ENCODE measurements around the gene EEPD1.
"Not testable (repeated sequence)": the region's sequence is repeated elsewhere in the genome, so short reads cannot be mapped to it uniquely, and the experiment has no call there.

Gene EEPD1

GRCh38 chr7:36245684-36246299 lies 92.7 kb downstream of the EEPD1 start:
- in situ Hi-C loops (cut with MboI; ENCODE audit: low pct_unique_long_range_greater_than_20kb, low sequenced_read_pairs, unreplicated experiment), result no loop called here
- TF ChIP-seq CTCF (IDR thresholded peaks at IDR 0.05; ENCODE audit: extremely low read depth, insufficient read depth, missing control alignments), result no peak
- no peak for DNase-seq (ENCODE audit: low spot score)

GRCh38 chr7:36249091-36249490 lies 96.0 kb downstream of the EEPD1 start:
- DNase-seq (ENCODE audit: low spot score), result no peak
- in situ Hi-C loops (cut with MboI; ENCODE audit: low pct_unique_long_range_greater_than_20kb, low sequenced_read_pairs, unreplicated experiment), result no loop called here
- no peak for TF ChIP-seq CTCF (IDR thresholded peaks at IDR 0.05; ENCODE audit: extremely low read depth, insufficient read depth, missing control alignments)

- in situ Hi-C loops (cut with MboI; ENCODE audit: low pct_unique_long_range_greater_than_20kb, low sequenced_read_pairs, unreplicated experiment), result no loop called here
- no peak for TF ChIP-seq CTCF (IDR thresholded peaks at IDR 0.05; ENCODE audit: extremely low read depth, insufficient read depth, missing control alignments)
- no peak for DNase-seq (ENCODE audit: low spot score)
Observed at GRCh38 chr7:36253699-36254098, 100.6 kb downstream of the EEPD1 start.

- in situ Hi-C loops (cut with MboI; ENCODE audit: low pct_unique_long_range_greater_than_20kb, low sequenced_read_pairs, unreplicated experiment); DNase-seq (ENCODE audit: low spot score): not testable (repeated sequence)
Observed at GRCh38 chr7:36258510-36259259, 105.6 kb downstream of the EEPD1 start.

- in situ Hi-C loops (cut with MboI; ENCODE audit: low pct_unique_long_range_greater_than_20kb, low sequenced_read_pairs, unreplicated experiment), result no loop called here
- DNase-seq (ENCODE audit: low spot score), result peak; percentile 50
- no peak for TF ChIP-seq CTCF (IDR thresholded peaks at IDR 0.05; ENCODE audit: extremely low read depth, insufficient read depth, missing control alignments)
Observed at GRCh38 chr7:36260481-36260880, 107.4 kb downstream of the EEPD1 start.

GRCh38 chr7:36261019-36261754 lies 108.1 kb downstream of the EEPD1 start:
- DNase-seq (ENCODE audit: low spot score), result peak; percentile 49

More at GRCh38 chr7:36261019-36261754, 108.1 kb downstream of the EEPD1 start:
- no peak for TF ChIP-seq CTCF (IDR thresholded peaks at IDR 0.05; ENCODE audit: extremely low read depth, insufficient read depth, missing control alignments)
- in situ Hi-C loops (cut with MboI; ENCODE audit: low pct_unique_long_range_greater_than_20kb, low sequenced_read_pairs, unreplicated experiment), result no loop called here
